HG03196 (cell line): Measurements from ENCODE around the gene ABCA2.
"Not testable (repeated sequence)": the region's sequence is repeated elsewhere in the genome, so short reads cannot be mapped to it uniquely, and the experiment has no call there.

Experiments used
- ATAC-seq: cut with Tn5 transposase; IDR thresholded peaks from one replicate; pipeline ENCODE4 v1.9.1; 2021; ENCODE audit not compliant: unreplicated experiment

ABCA2 gene

DNA sequence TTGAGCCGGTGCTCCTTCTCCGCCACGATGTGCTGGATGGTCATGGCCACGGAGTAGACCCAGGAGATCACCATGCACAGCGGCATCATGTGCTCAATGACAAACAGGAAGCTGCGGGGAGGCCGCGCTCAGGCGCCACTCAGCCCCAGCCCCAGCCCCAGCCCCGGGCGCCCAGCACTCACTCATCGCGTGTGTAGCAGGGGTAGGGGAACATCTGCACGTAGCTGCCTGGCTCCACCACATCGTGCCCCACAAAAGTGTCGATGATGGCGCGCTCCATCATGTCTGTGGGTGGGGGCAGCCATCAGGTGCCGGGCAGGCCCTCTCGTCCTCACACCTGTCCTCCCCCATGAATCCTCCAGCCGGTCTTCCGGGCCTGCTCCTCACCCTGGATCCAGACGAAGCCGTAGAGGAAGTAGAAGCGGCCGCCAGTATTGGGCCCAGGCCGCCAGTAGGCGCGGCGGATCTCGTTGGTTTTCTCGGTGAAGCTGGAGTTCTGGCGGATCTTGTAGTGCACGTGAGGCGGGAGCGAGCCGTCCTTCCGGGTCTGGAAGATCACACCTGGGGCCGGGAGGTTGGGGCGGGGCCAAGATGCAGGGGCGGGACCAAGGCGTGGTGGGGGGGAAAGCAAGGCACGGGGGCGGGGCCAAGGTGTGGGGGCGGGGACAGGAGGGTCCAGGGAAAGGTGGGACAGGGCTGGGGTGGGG, 10.1 kb downstream of the ABCA2 start:
- no peak for ATAC-seq

DNA sequence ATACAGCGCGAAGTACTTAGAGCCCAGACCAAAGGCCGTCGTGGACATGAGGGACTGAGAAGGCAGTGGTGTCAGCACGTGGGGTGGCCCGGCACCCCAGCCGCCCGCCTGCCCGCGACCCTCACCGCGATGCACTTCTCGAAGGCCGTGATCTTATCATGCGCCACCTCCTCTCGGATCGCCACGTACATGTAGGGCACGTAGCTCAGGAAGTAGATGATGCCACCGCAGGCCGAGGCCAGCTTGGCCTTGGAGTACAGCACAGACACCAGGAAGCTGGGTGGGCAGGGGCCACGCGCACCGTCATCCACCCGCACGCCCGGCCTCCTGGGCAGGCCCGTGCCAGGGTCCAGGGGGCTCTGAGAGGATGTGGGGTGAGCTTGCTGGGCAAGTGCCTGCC, 11.0 kb downstream of the ABCA2 start:
- ATAC-seq: no peak

- no peak for ATAC-seq
Observed at GRCh38 chr9:137016436-137016835, 11.6 kb downstream of the ABCA2 start.

DNA sequence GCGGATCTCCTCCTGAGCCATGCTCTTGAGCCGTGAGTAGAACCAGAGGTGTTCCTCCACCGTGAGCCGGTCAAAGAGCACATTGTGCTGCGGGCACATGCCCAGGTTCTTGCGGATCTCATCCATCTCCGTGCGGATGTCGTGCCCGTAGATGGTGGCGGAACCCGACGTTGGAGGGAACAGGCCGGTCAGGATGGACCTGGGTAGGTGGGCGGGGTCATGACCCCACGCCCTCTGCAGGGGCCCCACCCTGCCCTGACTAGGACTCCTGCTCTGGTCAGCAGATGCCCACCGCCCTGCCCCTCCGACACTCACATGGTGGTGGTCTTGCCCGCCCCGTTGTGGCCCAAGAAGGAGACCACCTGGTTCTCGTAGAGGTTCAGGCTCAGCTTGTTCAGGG, 12.1 kb downstream of the ABCA2 start:
- ATAC-seq: no peak

GRCh38 chr9:137015540-137015930, 12.5 kb downstream of the ABCA2 start:
- ATAC-seq: no peak

- no peak for ATAC-seq
Observed at GRCh38 chr9:137014776-137015539, 13.1 kb downstream of the ABCA2 start.

- ATAC-seq: no peak
Observed at GRCh38 chr9:137014166-137014565, 13.9 kb downstream of the ABCA2 start.

GRCh38 chr9:137013571-137013940, 14.5 kb downstream of the ABCA2 start:
- ATAC-seq: no peak

DNA sequence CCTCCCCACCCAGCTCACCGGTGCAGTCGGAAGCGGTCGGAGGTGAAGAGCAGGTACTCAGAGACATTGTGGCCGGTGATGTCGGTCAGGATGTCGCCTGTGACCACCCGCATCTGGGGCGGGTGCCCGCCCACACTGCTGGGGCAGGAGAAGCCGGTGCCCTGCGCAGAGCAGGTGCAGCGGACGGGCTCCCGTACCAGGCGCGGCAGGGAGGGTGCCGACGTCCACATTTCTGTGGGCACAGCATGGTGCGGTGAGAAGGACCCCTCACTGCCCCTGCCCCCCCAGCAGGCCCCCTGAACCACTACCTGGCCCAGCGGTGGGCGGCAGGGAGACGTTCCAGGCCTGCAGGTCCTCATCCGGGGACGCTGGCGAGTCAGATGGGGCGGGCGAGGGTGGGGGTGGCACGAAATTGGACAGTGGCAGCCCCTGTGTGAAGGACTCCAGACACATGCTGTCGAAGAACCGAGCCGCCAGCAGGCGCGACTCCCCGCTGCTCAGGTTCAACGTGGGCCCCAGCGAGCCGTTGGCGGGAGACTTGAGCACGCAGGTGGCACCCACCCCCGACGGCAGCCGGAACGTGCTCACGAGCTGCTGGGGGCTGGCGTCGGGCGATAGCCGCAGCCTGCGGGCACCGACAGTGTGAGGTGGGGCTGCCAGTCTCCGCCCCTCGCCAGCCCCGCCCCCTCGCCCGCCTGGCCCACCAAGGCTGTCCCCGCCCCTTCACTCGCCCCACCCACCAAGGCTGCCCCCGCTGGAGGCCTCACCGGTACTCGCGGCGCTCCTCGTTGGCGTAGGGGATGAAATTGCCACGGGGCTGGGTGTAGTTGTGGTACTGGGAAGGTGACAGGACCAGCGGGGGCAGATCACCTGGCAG, 15.1 kb downstream of the ABCA2 start:
- ATAC-seq: no peak

DNA sequence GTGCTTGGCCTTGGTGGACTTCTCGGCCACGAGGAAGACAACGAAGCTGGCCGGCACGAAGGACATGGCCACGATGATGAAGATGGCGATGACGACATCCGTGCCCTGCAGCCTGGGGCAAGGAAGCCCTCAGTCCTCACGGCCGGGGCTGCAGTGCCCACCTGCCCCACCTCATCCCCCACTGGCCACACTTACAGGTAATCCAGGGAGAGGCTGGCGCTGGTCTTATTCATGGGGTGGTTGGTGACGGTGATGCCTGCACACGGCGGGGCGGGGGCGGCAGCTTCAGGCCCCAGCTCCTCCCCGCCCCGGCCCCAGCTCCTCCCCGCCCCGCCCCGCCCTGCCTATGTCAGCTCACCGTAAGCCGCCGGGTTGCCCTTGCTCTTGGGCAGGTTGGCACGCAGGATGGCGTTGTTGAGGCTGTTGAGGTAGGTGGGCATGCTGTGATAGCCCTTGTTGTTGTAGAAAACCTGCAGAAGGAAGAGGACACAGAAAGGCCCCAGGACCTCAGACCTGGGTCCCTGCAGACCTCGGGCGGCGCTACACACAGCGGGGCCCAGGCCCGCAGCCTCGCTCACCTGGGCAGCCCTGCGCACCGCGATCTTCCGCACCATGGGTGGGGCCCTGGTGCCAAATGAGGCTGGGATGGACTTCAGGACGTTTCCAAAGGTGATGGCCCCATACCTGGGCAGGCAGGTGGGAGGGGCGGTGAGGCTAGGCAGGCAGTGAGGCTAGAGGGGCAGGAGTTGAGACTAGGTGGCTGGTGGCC, 15.9 kb downstream of the ABCA2 start:
- ATAC-seq: no peak

GRCh38 chr9:137011156-137011555, 16.9 kb downstream of the ABCA2 start:
- ATAC-seq: no peak

DNA sequence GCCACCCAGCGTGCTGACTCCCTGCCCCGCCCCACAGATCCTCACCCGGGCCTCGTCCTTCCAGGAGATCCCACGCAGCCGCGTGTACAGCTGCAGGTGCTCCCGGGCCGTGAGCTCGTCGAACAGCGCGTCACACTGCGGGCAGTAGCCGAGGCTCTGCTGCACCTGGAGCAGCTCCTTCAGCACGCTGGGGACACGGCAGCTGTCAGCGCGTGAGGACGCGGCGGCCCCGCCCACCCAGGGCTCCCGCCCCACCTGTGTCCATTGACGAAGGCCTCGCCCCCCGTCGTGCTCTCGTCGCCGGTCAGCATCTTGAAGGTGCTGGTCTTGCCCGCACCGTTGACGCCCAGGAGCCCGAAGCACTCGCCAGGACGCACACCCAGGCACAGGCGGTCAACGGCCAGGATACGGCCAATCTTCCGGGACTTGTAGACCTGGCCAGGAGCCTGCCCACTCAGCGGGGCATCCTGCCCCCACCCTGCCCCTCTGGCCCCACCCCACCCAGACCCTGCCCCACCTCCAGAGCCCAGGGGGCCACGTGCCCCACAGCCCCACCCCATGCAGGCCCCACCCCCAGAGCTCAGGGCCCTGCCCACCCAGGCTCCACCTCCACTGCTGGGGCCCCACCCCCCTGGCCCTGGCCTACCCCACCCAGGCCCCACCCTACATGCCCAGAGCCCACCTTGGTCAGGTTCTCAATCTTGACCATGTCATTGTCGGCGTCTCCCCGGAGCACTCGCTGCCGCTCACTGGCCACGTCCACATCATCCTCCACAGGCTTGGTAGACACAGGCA, 17.9 kb downstream of the ABCA2 start:
- ATAC-seq: no peak

- ATAC-seq: no peak
Observed at GRCh38 chr9:137009217-137009616, 18.8 kb downstream of the ABCA2 start.

DNA sequence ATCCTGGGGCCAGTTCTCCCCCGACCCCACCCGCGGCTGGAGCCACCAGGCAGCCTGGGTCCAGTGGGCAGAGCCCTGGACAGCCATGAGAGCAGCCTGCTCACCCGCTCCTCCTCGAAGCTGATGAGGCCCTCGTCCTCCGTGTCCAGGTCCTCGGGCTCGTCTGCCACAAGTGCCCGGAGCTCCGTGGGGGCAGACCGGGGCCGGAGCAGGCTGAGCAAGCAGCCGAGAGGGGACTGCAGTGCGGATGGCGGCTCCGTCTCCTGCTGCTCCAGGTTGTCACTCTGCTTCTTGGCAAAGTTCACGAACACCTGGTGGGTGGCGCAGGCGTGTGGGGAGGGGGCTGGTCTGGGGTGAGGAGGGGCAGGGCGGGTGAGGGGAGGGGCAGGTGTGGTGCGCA, 19.7 kb downstream of the ABCA2 start:
- no peak for ATAC-seq

DNA sequence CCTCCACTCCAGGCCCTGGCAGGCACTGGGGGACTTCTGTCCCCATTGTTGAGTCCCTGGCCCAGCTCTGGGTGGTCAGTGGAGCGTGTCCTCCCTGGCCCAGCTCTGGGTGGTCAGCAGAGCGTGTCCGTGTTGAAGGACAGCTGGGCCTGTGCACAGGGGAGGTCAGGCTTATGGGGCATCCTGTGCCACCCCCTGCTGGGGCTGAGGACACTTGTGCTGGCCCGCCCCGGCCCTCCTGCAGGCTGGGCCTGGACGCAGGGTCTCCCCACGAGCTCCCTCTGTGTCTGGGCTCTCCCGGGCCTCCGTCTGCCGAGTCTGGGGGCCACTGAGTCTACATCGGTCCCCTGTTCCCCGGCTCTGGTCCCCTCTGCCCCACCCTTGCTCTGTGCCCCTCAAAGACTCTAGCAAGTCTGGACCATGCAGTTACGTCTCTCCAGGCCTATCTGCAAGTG, 20.2 kb downstream of the ABCA2 start:
- ATAC-seq: no peak

GRCh38 chr9:137007108-137007815, 20.8 kb downstream of the ABCA2 start:
- ATAC-seq: no peak

- ATAC-seq: no peak
Observed at GRCh38 chr9:137006116-137007003, 21.7 kb downstream of the ABCA2 start.

- ATAC-seq: not testable (repeated sequence)
Observed at GRCh38 chr9:137004285-137004684, 23.8 kb downstream of the ABCA2 start.
